Measurements from ENCODE around the gene NEU2. TPM values are rescaled to one million over a fixed set of nuclear protein-coding genes. Genes with fewer than 3 reads are reported as not detected.

Gene NEU2
- total and polyA plus RNA-seq, 9 of the 15 experiments (the other 6 are each of a cell fraction or from before 2014, with no cell fraction given) = not detected

GRCh38 chr2:233084488-233084887 is 52.0 kb downstream of the NEU2 start:
- Histone ChIP-seq H3K4me2 (ENCODE audit: insufficient read depth, low read length) (no peak overlapping the region), H3K9me3 (replicated peaks; ENCODE audit: control insufficient read depth, insufficient read depth, low read depth, low read length) (no peaks in the 10 kb centered on the region), H3K27ac (ENCODE audit: extremely low read depth, low read depth, low read length) (no peak overlapping the region), H3K4me3 (no peak overlapping the region), H3K27me3 (ENCODE audit: control insufficient read depth in 2 of 2, insufficient read depth in 2 of 2, low read length in 2 of 2) (no peaks in the 10 kb centered on the region), H3K79me2 (ENCODE audit: control insufficient read depth, insufficient read depth, low read length) (no peaks in the 10 kb centered on the region), H3K4me1 (replicated peaks in 1 of 2; ENCODE audit: control insufficient read depth in 2 of 2, insufficient read depth in 2 of 2, low read length in 2 of 2) (peaks cover 29 to 32% of the 10 kb centered on the region in 2 experiments; a peak in 4 of 5 replicates), H3K9me1 (ENCODE audit: control insufficient read depth, insufficient read depth, low read length) (peaks cover 2% of the 10 kb centered on the region), H2AFZ (ENCODE audit: low read depth, low read length) (no peak overlapping the region), H4K20me1 (replicated peaks; ENCODE audit: control insufficient read depth, insufficient read depth, low read length) (no peaks in the 10 kb centered on the region), H3K36me3 (ENCODE audit: control insufficient read depth, insufficient read depth, low read length) (no peaks in the 10 kb centered on the region), H3K9ac (ENCODE audit: insufficient read depth in 1 of 2, low read depth in 2 of 2, low read length in 2 of 2) (no peak overlapping the region)
- no peak for DNase-seq (ENCODE audit: extremely low read depth in 1 of 4, low spot score in 3 of 4)
- no TSS peak for BruUV-seq (replicated peaks)
- ChIA-PET CTCF (ENCODE audit: low intra/inter-chr PET ratio) (no interaction called here), POLR2A (no interaction called here)
- no peak for ATAC-seq
- in situ Hi-C loops (cut with MboI) = no loop called here
- 81% methylated on average over 5 of the region's 13 CpGs for WGBS (ENCODE audit: insufficient coverage, low coverage, missing lambda C conversion rate)
- intact Hi-C loops (cut with micrococcal nuclease) = no loop called here
- TF ChIP-seq TAF1 (IDR thresholded peaks at IDR 0.05; ENCODE audit: control insufficient read depth, extremely low read depth, insufficient read depth, low read length, severe bottlenecking) (no peak), SMC3 (conservative IDR thresholded peaks at IDR 0.05; ENCODE audit: insufficient read depth, low read depth, low read length) (no peak), USF1 (CRISPR knock-in tag; IDR thresholded peaks at IDR 0.05) (no peak), RREB1 (CRISPR knock-in tag; IDR thresholded peaks at IDR 0.05) (no peak)
- no peak for FAIRE-seq

Other genes with a start within 250 kb of the NEU2 start
- gene SNORC, start 162.4 kb upstream of the NEU2 start, total RNA-seq (2014; rRNA removed) = 0.23 and 2.0 TPM in 2 replicates
- 0.16 and 0.36 TPM in 2 replicates for gene SNORC, start 162.4 kb upstream of the NEU2 start, total RNA-seq (2014; rRNA removed; fragmentation: Illumina TruSeq; extraction: Trizol)
- gene SNORC, start 162.4 kb upstream of the NEU2 start, total RNA-seq (2015; rRNA removed; fragmentation: Illumina TruSeq; extraction: Trizol) = 0.41 and 0.72 TPM in 2 replicates
- gene SNORC, start 162.4 kb upstream of the NEU2 start, total RNA-seq (2021) = 0.80 and 1.7 TPM in 2 replicates
- gene SNORC, start 162.4 kb upstream of the NEU2 start, polyA plus RNA-seq (2011; rRNA removed) = 0.14 and 0.32 TPM in 2 replicates
- gene SNORC, start 162.4 kb upstream of the NEU2 start, polyA plus RNA-seq (2014; fragmentation: Illumina TruSeq; extraction: Trizol) = 0.25 and 1.1 TPM in 2 replicates
- gene SNORC, start 162.4 kb upstream of the NEU2 start, polyA plus RNA-seq (2014; fragmentation: Nextera tagmentation; extraction: Ambion mirVana) = not detected
- gene SNORC, start 162.4 kb upstream of the NEU2 start, polyA plus RNA-seq (2014; rRNA removed) = 0.42 and 2.5 TPM in 2 replicates
- gene NGEF, start 19.4 kb upstream of the NEU2 start, total RNA-seq (2014; rRNA removed) = not detected in 2 replicates
- gene NGEF, start 19.4 kb upstream of the NEU2 start, total RNA-seq (2014; rRNA removed; fragmentation: Illumina TruSeq; extraction: Trizol) = not detected in 2 replicates
- gene NGEF, start 19.4 kb upstream of the NEU2 start, total RNA-seq (2015; rRNA removed; fragmentation: Illumina TruSeq; extraction: Trizol) = not detected in 2 replicates
- gene NGEF, start 19.4 kb upstream of the NEU2 start, total RNA-seq (2021) = 0.09 and 0.11 TPM in 2 replicates
- gene NGEF, start 19.4 kb upstream of the NEU2 start, polyA plus RNA-seq (2011; rRNA removed) = 0.12 and 0.17 TPM in 2 replicates
- 0.07 TPM in 1 of 2 replicates, not detected in the other for gene NGEF, start 19.4 kb upstream of the NEU2 start, polyA plus RNA-seq (2014; fragmentation: Illumina TruSeq; extraction: Trizol)
- not detected for gene NGEF, start 19.4 kb upstream of the NEU2 start, polyA plus RNA-seq (2014; fragmentation: Nextera tagmentation; extraction: Ambion mirVana)
- 0.08 TPM in 1 of 2 replicates, not detected in the other for gene NGEF, start 19.4 kb upstream of the NEU2 start, polyA plus RNA-seq (2014; rRNA removed)
- 1.9 and 3.1 TPM in 2 replicates for gene INPP5D, start 27.7 kb downstream of the NEU2 start, total RNA-seq (2014; rRNA removed)
- 2.3 and 3.9 TPM in 2 replicates for gene INPP5D, start 27.7 kb downstream of the NEU2 start, total RNA-seq (2014; rRNA removed; fragmentation: Illumina TruSeq; extraction: Trizol)
- gene INPP5D, start 27.7 kb downstream of the NEU2 start, total RNA-seq (2015; rRNA removed; fragmentation: Illumina TruSeq; extraction: Trizol) = 4.5 and 6.2 TPM in 2 replicates
- gene INPP5D, start 27.7 kb downstream of the NEU2 start, total RNA-seq (2021) = 4.3 and 5.6 TPM in 2 replicates
- 0.78 and 9.7 TPM in 2 replicates for gene INPP5D, start 27.7 kb downstream of the NEU2 start, polyA plus RNA-seq (2011; rRNA removed)
- 3.7 and 4.2 TPM in 2 replicates for gene INPP5D, start 27.7 kb downstream of the NEU2 start, polyA plus RNA-seq (2014; fragmentation: Illumina TruSeq; extraction: Trizol)
- under 1 TPM; 0.55 to 0.63 TPM for gene INPP5D, start 27.7 kb downstream of the NEU2 start, polyA plus RNA-seq (2014; fragmentation: Nextera tagmentation; extraction: Ambion mirVana)
- 1.9 and 2.2 TPM in 2 replicates for gene INPP5D, start 27.7 kb downstream of the NEU2 start, polyA plus RNA-seq (2014; rRNA removed)
- 21.2 and 26.9 TPM in 2 replicates for gene ATG16L1, start 219.0 kb downstream of the NEU2 start, total RNA-seq (2014; rRNA removed)
- gene ATG16L1, start 219.0 kb downstream of the NEU2 start, total RNA-seq (2014; rRNA removed; fragmentation: Illumina TruSeq; extraction: Trizol) = 15.3 and 16.4 TPM in 2 replicates
- 17.2 and 18.8 TPM in 2 replicates for gene ATG16L1, start 219.0 kb downstream of the NEU2 start, total RNA-seq (2015; rRNA removed; fragmentation: Illumina TruSeq; extraction: Trizol)
- 18.8 and 21.1 TPM in 2 replicates for gene ATG16L1, start 219.0 kb downstream of the NEU2 start, total RNA-seq (2021)
- 20.7 and 21.2 TPM in 2 replicates for gene ATG16L1, start 219.0 kb downstream of the NEU2 start, polyA plus RNA-seq (2011; rRNA removed)
- gene ATG16L1, start 219.0 kb downstream of the NEU2 start, polyA plus RNA-seq (2014; fragmentation: Illumina TruSeq; extraction: Trizol) = 11.6 and 13.0 TPM in 2 replicates
- gene ATG16L1, start 219.0 kb downstream of the NEU2 start, polyA plus RNA-seq (2014; fragmentation: Nextera tagmentation; extraction: Ambion mirVana) = 1 to 10 TPM; 6.4 to 7.0 TPM
- 17.2 and 21.3 TPM in 2 replicates for gene ATG16L1, start 219.0 kb downstream of the NEU2 start, polyA plus RNA-seq (2014; rRNA removed)